Right lung (tissue), 5 donors: Measurements from ENCODE around the gene TMEM92. TPM values are rescaled to one million over a fixed set of nuclear protein-coding genes. Genes with fewer than 3 reads are reported as not detected.
A peak's percentile ranks its signal among the peaks of the same experiment; 100 is the strongest.
"Not testable (repeated sequence)": the region's sequence is repeated elsewhere in the genome, so short reads cannot be mapped to it uniquely, and the experiment has no call there.

Experiments
- DNase-seq, 2 donors: peaks; one replicate each; pipeline ENCODE4 v3.0.0-alpha.2; 2013
- polyA plus RNA-seq, 5 donors: library from polyadenylated mRNA; unstranded; fragments of 120-200 nt; gene quantifications; one replicate each; pipeline versions ENCODE4 v1.2.1 to v1.2.3, GENCODE V29; 2013; ENCODE audit warnings: inconsistent platforms in 1 of 5, low replicate concordance in 1 of 5; ENCODE audit not compliant: insufficient read length in 5 of 5, insufficient read depth in 1 of 5

Gene TMEM92
- polyA plus RNA-seq, 5 donors, result 4.4 to 8.7 (median 7.5) TPM

GRCh38 chr17:50273654-50274040, 619 bp upstream of the TMEM92 start:
- DNase-seq, result no peak

GRCh38 chr17:50274897-50275221, 593 bp downstream of the TMEM92 start:
- DNase-seq, result no peak

- no peak for DNase-seq
These were observed 1.0 kb downstream of the TMEM92 start for GRCh38 chr17:50275279-50275678.

- no peak for DNase-seq
These were observed 2.5 kb downstream of the TMEM92 start for GRCh38 chr17:50276588-50277356.

GRCh38 chr17:50277357-50277754, 3.1 kb downstream of the TMEM92 start:
- DNase-seq, result no peak

- DNase-seq, result no peak
These were observed 4.4 kb downstream of the TMEM92 start for GRCh38 chr17:50278526-50279180.

- no peak for DNase-seq
These were observed 4.9 kb downstream of the TMEM92 start for GRCh38 chr17:50279181-50279526.

- DNase-seq, result no peak
These were observed 5.4 kb downstream of the TMEM92 start for GRCh38 chr17:50279639-50280038.

GRCh38 chr17:50280068-50280467, 5.8 kb downstream of the TMEM92 start:
- DNase-seq, result no peak

- no peak for DNase-seq
These were observed 6.7 kb downstream of the TMEM92 start for GRCh38 chr17:50280801-50281441.

- DNase-seq, result no peak
These were observed 7.6 kb downstream of the TMEM92 start for GRCh38 chr17:50281739-50282401.

GRCh38 chr17:50283246-50283645, 9.0 kb downstream of the TMEM92 start:
- no peak for DNase-seq

GRCh38 chr17:50283714-50284113, 9.4 kb downstream of the TMEM92 start:
- no peak for DNase-seq

GRCh38 chr17:50285941-50286340, 11.7 kb downstream of the TMEM92 start:
- DNase-seq, result no peak

GRCh38 chr17:50287302-50287701, 13.0 kb downstream of the TMEM92 start:
- not testable (repeated sequence) for DNase-seq

GRCh38 chr17:50288306-50288705, 14.0 kb downstream of the TMEM92 start:
- DNase-seq, result no peak

GRCh38 chr17:50289278-50289677, 15.0 kb downstream of the TMEM92 start:
- DNase-seq, result no peak

GRCh38 chr17:50289991-50290702, 15.9 kb downstream of the TMEM92 start:
- peak; percentile 44 to 53 for DNase-seq

- no peak for DNase-seq
These were observed 16.7 kb downstream of the TMEM92 start for GRCh38 chr17:50290933-50291332.

- no peak for DNase-seq
These were observed 18.2 kb downstream of the TMEM92 start for GRCh38 chr17:50292465-50292864.

GRCh38 chr17:50295021-50295420, 20.8 kb downstream of the TMEM92 start:
- DNase-seq, result no peak

- DNase-seq, result peak; percentile 38 to 60
These were observed 23.2 kb downstream of the TMEM92 start for GRCh38 chr17:50297407-50297865.
